AG09319 (cell line): ENCODE data around the gene COLEC11.

Experiments used
- DNase-seq: peaks from one replicate; pipeline ENCODE4 v3.0.0-alpha.2; 2010; ENCODE audit warnings: low read depth; ENCODE audit errors: extremely low read depth
- CTCF ChIP-seq: IDR thresholded peaks from 2 replicates; pipeline ENCODE4 v1.5.1; 2011; ENCODE audit warnings: low read depth, mild to moderate bottlenecking, inconsistent platforms, low read length, moderate library complexity

COLEC11 gene

GRCh38 chr2:3646446-3646845, 51.5 kb downstream of the COLEC11 start:
- DNase-seq: no peak
- TF ChIP-seq CTCF: no peak

GRCh38 chr2:3647246-3647645, 52.3 kb downstream of the COLEC11 start:
- TF ChIP-seq CTCF: no peak
- DNase-seq: no peak

GRCh38 chr2:3647831-3648651, 53.1 kb downstream of the COLEC11 start:
- no peak for TF ChIP-seq CTCF
- no peak for DNase-seq

- TF ChIP-seq CTCF: no peak
- DNase-seq: no peak
Measured at GRCh38 chr2:3648652-3649177, 53.8 kb downstream of the COLEC11 start.

GRCh38 chr2:3649581-3649980, 54.7 kb downstream of the COLEC11 start:
- TF ChIP-seq CTCF: no peak
- DNase-seq: no peak

- no peak for DNase-seq
- TF ChIP-seq CTCF: no peak
Measured at GRCh38 chr2:3650140-3650920, 55.4 kb downstream of the COLEC11 start.
